ENCODE results near the gene CA6. TPM values are rescaled to one million over a fixed set of nuclear protein-coding genes. Genes with fewer than 3 reads are reported as not detected.

Gene CA6
- total and polyA plus RNA-seq, 2 experiments from 2014 or later, result not detected

GRCh38 chr1:8910914-8911313 lies 34.8 kb upstream of the CA6 start:
- Histone ChIP-seq H4K20me1 (ENCODE audit: insufficient read depth, poor library complexity, severe bottlenecking) (no peaks in the 10 kb centered on the region), H3K27ac (no peak overlapping the region), H3K27me3 (no peaks in the 10 kb centered on the region), H3K9me3 (ENCODE audit: low read depth) (no peaks in the 10 kb centered on the region), H2AFZ (no peak overlapping the region), H3K4me3 (no peak overlapping the region), H3K36me3 (replicated peaks; ENCODE audit: insufficient read depth, low read depth) (no peaks in the 10 kb centered on the region), H3K9me2 (replicated peaks; ENCODE audit: insufficient read depth) (no peaks in the 10 kb centered on the region), H3K79me2 (no peaks in the 10 kb centered on the region), H3K4me2 (no peak overlapping the region), H3K4me1 (ENCODE audit: insufficient read depth) (peaks cover 4% of the 10 kb centered on the region)
- DNase-seq (ENCODE audit: low spot score), result no peak
- TF ChIP-seq EZH2 (IDR thresholded peaks at IDR 0.05; ENCODE audit: borderline replicate concordance) (no peak), CTCF (IDR thresholded peaks at IDR 0.05; ENCODE audit: poor library complexity) (no peak), EZH2phosphoT487 (IDR thresholded peaks at IDR 0.05; ENCODE audit: low read depth, severe bottlenecking, unreplicated experiment) (no peak)
- 76% methylated on average over 6 of the region's 6 CpGs for WGBS (ENCODE audit: low lambda C conversion rate, missing lambda C conversion rate)

- Histone ChIP-seq H3K4me1 (ENCODE audit: insufficient read depth) (peaks cover 4% of the 10 kb centered on the region), H3K27ac (no peak overlapping the region), H3K4me2 (no peak overlapping the region), H3K36me3 (replicated peaks; ENCODE audit: insufficient read depth, low read depth) (no peaks in the 10 kb centered on the region), H2AFZ (no peak overlapping the region), H4K20me1 (ENCODE audit: insufficient read depth, poor library complexity, severe bottlenecking) (no peaks in the 10 kb centered on the region), H3K9me3 (ENCODE audit: low read depth) (no peaks in the 10 kb centered on the region), H3K4me3 (no peak overlapping the region), H3K9me2 (replicated peaks; ENCODE audit: insufficient read depth) (no peaks in the 10 kb centered on the region), H3K27me3 (no peaks in the 10 kb centered on the region), H3K79me2 (no peaks in the 10 kb centered on the region)
- no peak for TF ChIP-seq CTCF (IDR thresholded peaks at IDR 0.05; ENCODE audit: poor library complexity)
- no peak for TF ChIP-seq EZH2phosphoT487 (IDR thresholded peaks at IDR 0.05; ENCODE audit: low read depth, severe bottlenecking, unreplicated experiment)
- no peak for TF ChIP-seq EZH2 (IDR thresholded peaks at IDR 0.05; ENCODE audit: borderline replicate concordance)
- 79% methylated on average over 8 of the region's 17 CpGs for WGBS (ENCODE audit: low lambda C conversion rate, missing lambda C conversion rate)
- no peak for DNase-seq (ENCODE audit: low spot score)
These were observed 34.0 kb upstream of the CA6 start for GRCh38 chr1:8911416-8912309.

GRCh38 chr1:8913457-8913856 lies 32.2 kb upstream of the CA6 start:
- TF ChIP-seq EZH2phosphoT487 (IDR thresholded peaks at IDR 0.05; ENCODE audit: low read depth, severe bottlenecking, unreplicated experiment) (no peak), EZH2 (IDR thresholded peaks at IDR 0.05; ENCODE audit: borderline replicate concordance) (no peak), CTCF (IDR thresholded peaks at IDR 0.05; ENCODE audit: poor library complexity) (no peak)
- H3K4me3 ChIP-seq, result no peak overlapping the region
- H3K9me2 ChIP-seq (replicated peaks; ENCODE audit: insufficient read depth), result no peaks in the 10 kb centered on the region
- H3K27ac ChIP-seq, result peak overlapping the region; percentile 60
- no peak overlapping the region for H2AFZ ChIP-seq
- DNase-seq (ENCODE audit: low spot score), result peak; percentile 55
- no peaks in the 10 kb centered on the region for H4K20me1 ChIP-seq (ENCODE audit: insufficient read depth, poor library complexity, severe bottlenecking)
- H3K36me3 ChIP-seq (replicated peaks; ENCODE audit: insufficient read depth, low read depth), result no peaks in the 10 kb centered on the region
- H3K4me1 ChIP-seq (ENCODE audit: insufficient read depth), result peaks cover 4% of the 10 kb centered on the region
- no peaks in the 10 kb centered on the region for H3K9me3 ChIP-seq (ENCODE audit: low read depth)
- H3K27me3 ChIP-seq, result no peaks in the 10 kb centered on the region
- H3K4me2 ChIP-seq, result no peak overlapping the region
- 61% methylated on average over 9 of the region's 9 CpGs for whole genome bisulfite sequencing (ENCODE audit: low lambda C conversion rate, missing lambda C conversion rate)
- H3K79me2 ChIP-seq, result no peaks in the 10 kb centered on the region
